IMR-90 (cell line): ENCODE measurements around the gene GPATCH8. TPM values are rescaled to one million over a fixed set of nuclear protein-coding genes. Genes with fewer than 3 reads are reported as not detected.

Source experiments
- ATAC-seq: fragments of 200-7000 bp; cut with Tn5 transposase; 2 replicates; pipeline ENCODE4 v1.9.1; 2020; ENCODE audit warnings: low read depth, mild to moderate bottlenecking, moderate library complexity
- BruUV-seq: library from RNA; stranded (reverse); fragments of 400-500 nt; replicated peaks from 2 replicates; lab custom pipeline; 2021; lab: Mats Ljungman, UMichigan
- CTCF ChIA-PET: fragments of 300-600 bp; formaldehyde crosslinking; extraction: SDS; loops from one replicate; lab custom pipeline; 2021; ENCODE audit warnings: antibody characterized with exemption; lab: Yijun Ruan, JAX
- POLR2A ChIA-PET: fragments of 300-600 bp; sonication (Branson Sonifier 250); formaldehyde crosslinking; loops from one replicate; lab custom pipeline; 2022; ENCODE audit warnings: antibody characterized with exemption; ENCODE audit not compliant: unreplicated experiment; lab: Charles Lee
- DNase-seq: peaks from one replicate; pipeline ENCODE4 v3.0.0; 2013
- H2AFZ ChIP-seq: replicated peaks from 2 replicates; pipeline ENCODE3; 2013; ENCODE audit warnings: low read length, mild to moderate bottlenecking; ENCODE audit not compliant: poor library complexity
- H2AK5ac ChIP-seq: 2 replicates; pipeline ENCODE4 v1.6.1; 2013; ENCODE audit warnings: low read depth, low read length, inconsistent platforms
- H2AK9ac ChIP-seq: replicated peaks from 2 replicates; pipeline ENCODE3; 2013; ENCODE audit warnings: mild to moderate bottlenecking, low read depth, low read length, moderate library complexity; ENCODE audit not compliant: poor library complexity
- H2BK120ac ChIP-seq: 2 replicates; pipeline ENCODE4 v1.6.1; 2013; ENCODE audit warnings: low read depth, low read length, inconsistent platforms
- H2BK15ac ChIP-seq: 3 replicates; pipeline ENCODE4 v1.6.1; 2013; ENCODE audit warnings: low read depth, low read length, inconsistent platforms
- H2BK20ac ChIP-seq: 2 replicates; pipeline ENCODE4 v1.6.1; 2013; ENCODE audit warnings: low read depth, mild to moderate bottlenecking, inconsistent platforms, low read length, moderate library complexity
- H2BK5ac ChIP-seq: 2 replicates; pipeline ENCODE4 v1.6.1; 2013; ENCODE audit warnings: mild to moderate bottlenecking, low read depth, low read length, inconsistent platforms; ENCODE audit not compliant: poor library complexity, severe bottlenecking
- H3K14ac ChIP-seq: replicated peaks from 2 replicates; pipeline ENCODE4 v1.6.1; 2013; ENCODE audit warnings: low read depth, low read length, inconsistent platforms
- H3K18ac ChIP-seq: 2 replicates; pipeline ENCODE4 v1.6.1; 2013; ENCODE audit warnings: low read depth, low read length, control low read depth
- H3K23ac ChIP-seq: 2 replicates; pipeline ENCODE4 v1.6.1; 2013; ENCODE audit warnings: low read depth, low read length, inconsistent platforms
- H3K27ac ChIP-seq: 2 replicates; pipeline ENCODE4 v1.5.1; 2013; ENCODE audit warnings: mild to moderate bottlenecking, control low read depth, low read length; ENCODE audit not compliant: insufficient read depth
- H3K27me3 ChIP-seq: 2 replicates; pipeline ENCODE4 v1.6.1; 2013; ENCODE audit warnings: low read length; ENCODE audit not compliant: control insufficient read depth, insufficient read depth
- H3K36me3 ChIP-seq: 2 replicates; pipeline ENCODE4 v1.6.1; 2013; ENCODE audit warnings: low read length, mixed read lengths; ENCODE audit not compliant: control insufficient read depth, insufficient read depth
- H3K4ac ChIP-seq: 2 replicates; pipeline ENCODE4 v1.6.1; 2013; ENCODE audit warnings: low read depth, low read length, inconsistent platforms
- H3K4me1 ChIP-seq: 2 replicates; pipeline ENCODE4 v1.6.1; 2013; ENCODE audit warnings: low read length, mixed read lengths; ENCODE audit not compliant: control insufficient read depth, insufficient read depth
- H3K4me2 ChIP-seq: 2 replicates; pipeline ENCODE4 v1.6.1; 2013; ENCODE audit warnings: low read depth, mild to moderate bottlenecking, control low read depth, low read length, moderate library complexity
- H3K4me3 ChIP-seq: 2 replicates; pipeline ENCODE4 v1.5.1; 2013; ENCODE audit warnings: low read depth, mild to moderate bottlenecking, control low read depth, low read length, moderate library complexity; ENCODE audit not compliant: insufficient read depth
- H3K56ac ChIP-seq: 2 replicates; pipeline ENCODE4 v1.6.1; 2013; ENCODE audit warnings: low read length, inconsistent platforms; ENCODE audit not compliant: insufficient read depth; ENCODE audit errors: extremely low read depth
- H3K79me1 ChIP-seq, 2 experiments: 2 replicates each; pipeline ENCODE4 v1.6.1; 2013; ENCODE audit warnings: low read length in 2 of 2, inconsistent platforms in 1 of 2, low read depth in 1 of 2
- H3K9ac ChIP-seq: 2 replicates; pipeline ENCODE4 v1.6.1; 2013; ENCODE audit warnings: low read depth, low read length, control low read depth
- H3K9me1 ChIP-seq: 2 replicates; pipeline ENCODE4 v1.6.1; 2013; ENCODE audit warnings: low read length, inconsistent platforms; ENCODE audit not compliant: insufficient read depth
- H3K9me3 ChIP-seq: 2 replicates; pipeline ENCODE4 v1.6.1; 2013; ENCODE audit warnings: low read length; ENCODE audit not compliant: control insufficient read depth, insufficient read depth
- H4K20me1 ChIP-seq: 2 replicates; pipeline ENCODE4 v1.6.1; 2013; ENCODE audit warnings: low read length, inconsistent platforms; ENCODE audit not compliant: insufficient read depth
- H4K5ac ChIP-seq: 2 replicates; pipeline ENCODE4 v1.6.1; 2013; ENCODE audit warnings: mild to moderate bottlenecking, low read depth, low read length, control low read depth
- H4K8ac ChIP-seq, 2 experiments: 2 replicates each; pipeline ENCODE4 v1.6.1; 2013; ENCODE audit warnings: low read depth in 2 of 2, low read length in 2 of 2, control low read depth in 1 of 2, inconsistent platforms in 1 of 2
- H4K91ac ChIP-seq: 2 replicates; pipeline ENCODE4 v1.6.1; 2013; ENCODE audit warnings: low read depth, low read length, inconsistent platforms; ENCODE audit not compliant: insufficient read depth
- BHLHE40 ChIP-seq: fragments of 150-350 bp; IDR thresholded peaks from 2 replicates; pipeline ENCODE4 v1.6.1; 2016; ENCODE audit warnings: mild to moderate bottlenecking, low read depth, low read length
- CEBPB ChIP-seq: IDR thresholded peaks from 2 replicates; pipeline ENCODE4 v1.6.1; 2012; ENCODE audit warnings: low read depth, low read length, improper control_type of control experiment
- CHD1 ChIP-seq: IDR thresholded peaks from 2 replicates; pipeline ENCODE4 v1.6.1; 2012; ENCODE audit warnings: low read depth, low read length, improper control_type of control experiment
- CTCF ChIP-seq: conservative IDR thresholded peaks from 2 replicates; pipeline ENCODE4 v1.5.1; 2012; ENCODE audit warnings: mild to moderate bottlenecking, low read depth, low read length, improper control_type of control experiment
- ELK1 ChIP-seq: fragments of 150-350 bp; IDR thresholded peaks from 2 replicates; pipeline ENCODE4 v1.6.1; 2016; ENCODE audit warnings: low read depth, mild to moderate bottlenecking, low read length, moderate library complexity, borderline replicate concordance
- FOS ChIP-seq: fragments of 150-350 bp; IDR thresholded peaks from 2 replicates; pipeline ENCODE4 v1.6.1; 2016; ENCODE audit warnings: low read depth, low read length
- MAFK ChIP-seq: IDR thresholded peaks from 2 replicates; pipeline ENCODE4 v1.6.1; 2012; ENCODE audit warnings: low read depth, low read length, improper control_type of control experiment
- MAZ ChIP-seq: IDR thresholded peaks from 2 replicates; pipeline ENCODE4 v1.6.1; 2012; ENCODE audit warnings: low read depth, mild to moderate bottlenecking, low read length, improper control_type of control experiment, moderate library complexity, borderline replicate concordance
- MXI1 ChIP-seq: IDR thresholded peaks from 2 replicates; pipeline ENCODE4 v1.6.1; 2012; ENCODE audit warnings: low read depth, mild to moderate bottlenecking, low read length, moderate library complexity, borderline replicate concordance
- POLR2A ChIP-seq: IDR thresholded peaks from 2 replicates; pipeline ENCODE4 v1.6.1; 2012; ENCODE audit warnings: mild to moderate bottlenecking, low read depth, low read length
- RAD21 ChIP-seq: IDR thresholded peaks from 2 replicates; pipeline ENCODE4 v1.6.1; 2012; ENCODE audit warnings: low read length, improper control_type of control experiment
- RCOR1 ChIP-seq: IDR thresholded peaks from 2 replicates; pipeline ENCODE4 v1.6.1; 2012; ENCODE audit warnings: mild to moderate bottlenecking, low read length, improper control_type of control experiment; ENCODE audit not compliant: insufficient replicate concordance
- RFX5 ChIP-seq: IDR thresholded peaks from 2 replicates; pipeline ENCODE4 v1.8.0; 2012; ENCODE audit warnings: low read depth, mild to moderate bottlenecking, low read length, moderate library complexity
- SMC3 ChIP-seq: fragments of 150-350 bp; IDR thresholded peaks from 2 replicates; pipeline ENCODE4 v1.6.1; 2016; ENCODE audit warnings: low read depth, mild to moderate bottlenecking, antibody characterized with exemption, low read length, moderate library complexity
- USF2 ChIP-seq: fragments of 150-350 bp; IDR thresholded peaks from 2 replicates; pipeline ENCODE4 v1.6.1; 2017; ENCODE audit warnings: mild to moderate bottlenecking, antibody characterized with exemption, low read length, low read depth
- WGBS, 2 experiments: methylation state at CpG; one replicate each; pipeline versions ENCODE4 v1.1.5 to v1.1.7; 2013; ENCODE audit warnings: missing lambda C conversion rate in 2 of 2; ENCODE audit not compliant: insufficient read length in 1 of 2; ENCODE audit errors: extremely low coverage in 2 of 2; 5-methylcytosine and 5-hydroxymethylcytosine counted together
- dilution Hi-C: fragments of 300-500 bp; cut with HindIII; formaldehyde crosslinking; loops from one replicate; pipeline ENCODE4 v1.14.3; 2018; ENCODE audit warnings: low sequenced_read_pairs; ENCODE audit not compliant: unreplicated experiment
- in situ Hi-C: fragments of 300-500 bp; cut with MboI; formaldehyde crosslinking; loops from 3 replicates; pipeline ENCODE4 v1.14.3; 2019; ENCODE audit warnings: low sequenced_read_pairs, inconsistent platforms, mixed read lengths
- intact Hi-C: fragments of 100-400 bp; cut with micrococcal nuclease; formaldehyde crosslinking; loops from 2 replicates; pipeline ENCODE4 v1.10.0; 2022
- polyA plus RNA-seq, 3 experiments: library from polyadenylated mRNA; depleted of rRNA; stranded (reverse); fragments of >200 nt; gene quantifications; 2 replicates each; pipeline ENCODE4 v1.2.3, GENCODE V29; 2012; ENCODE audit warnings: low replicate concordance in 1 of 3
- total RNA-seq: library from RNA; depleted of rRNA; stranded (reverse); fragments of >200 nt; gene quantifications from 2 replicates; pipeline ENCODE4 v1.2.3, GENCODE V29; 2012

Gene GPATCH8
- total and polyA plus RNA-seq, 2 of the 4 experiments (the other 2 are of a cell fraction): 8.8 to 13.2 TPM

- H4K20me1 ChIP-seq: peaks cover 11% of the 10 kb centered on the region
- H4K8ac ChIP-seq: no peak overlapping the region
- no TSS peak for BruUV-seq
- H3K9me1 ChIP-seq: peaks cover 8% of the 10 kb centered on the region; the same call in 1 of the 2 replicates
- no peak overlapping the region for H2BK120ac ChIP-seq
- H2AK5ac ChIP-seq: no peak overlapping the region
- H2AFZ ChIP-seq: no peak overlapping the region
- no peaks in the 10 kb centered on the region for H3K9me3 ChIP-seq
- no peak overlapping the region for H3K4me3 ChIP-seq
- ChIA-PET POLR2A (no interaction called here), CTCF (no interaction called here)
- H4K91ac ChIP-seq: no peak overlapping the region
- no peak overlapping the region for H3K23ac ChIP-seq
- no peak for ATAC-seq
- no peak overlapping the region for H3K56ac ChIP-seq
- no peak overlapping the region for H2AK9ac ChIP-seq
- no peak overlapping the region for H3K4me2 ChIP-seq
- H3K27me3 ChIP-seq: peaks cover 2% of the 10 kb centered on the region; the same call in 1 of the 2 replicates
- H3K18ac ChIP-seq: no peak overlapping the region
- intact Hi-C loops: loop anchor here (1.0 kb wide), 1 partner anchor 163 kb away; no protein-coding TSS in a partner anchor
- H2BK20ac ChIP-seq: no peak overlapping the region
- no peak overlapping the region for H3K14ac ChIP-seq
- no peak for TF ChIP-seq SMC3
- no peak for TF ChIP-seq USF2
- no peak for TF ChIP-seq BHLHE40
- no peak for TF ChIP-seq CEBPB
- TF ChIP-seq CTCF: no peak
- TF ChIP-seq RAD21: no peak
- no peak for TF ChIP-seq FOS
- TF ChIP-seq RCOR1: no peak
- TF ChIP-seq ELK1: no peak
- TF ChIP-seq MAZ: no peak
- TF ChIP-seq RFX5: no peak
- no peak for TF ChIP-seq CHD1
- no peak for TF ChIP-seq MAFK
- TF ChIP-seq POLR2A: no peak
- no peak for TF ChIP-seq MXI1
- in situ Hi-C loops: no loop called here
- dilution Hi-C loops: no loop called here
- DNase-seq: no peak
- H3K79me1 ChIP-seq: peaks cover 4 to 28% of the 10 kb centered on the region in 2 experiments; a peak in 2 of 4 replicates
- H3K4me1 ChIP-seq: peaks cover 15% of the 10 kb centered on the region
- H4K5ac ChIP-seq: no peak overlapping the region
- no peak overlapping the region for H3K27ac ChIP-seq
- no peak overlapping the region for H2BK15ac ChIP-seq
- H2BK5ac ChIP-seq: no peak overlapping the region
- H3K4ac ChIP-seq: no peak overlapping the region
- WGBS, 2 experiments: no CpG with 5 or more reads among the region's 6 CpGs
- no peak overlapping the region for H3K9ac ChIP-seq
- peaks cover 10% of the 10 kb centered on the region; the same call in 1 of the 2 replicates for H3K36me3 ChIP-seq
Measured at GRCh38 chr17:44360144-44360533, 143.1 kb downstream of the GPATCH8 start.
